IMR-90 (cell line): ENCODE results near the gene DUSP6. TPM values are rescaled to one million over a fixed set of nuclear protein-coding genes. Genes with fewer than 3 reads are reported as not detected.
"Not testable (repeated sequence)": the region's sequence is repeated elsewhere in the genome, so short reads cannot be mapped to it uniquely, and the experiment has no call there.

Experiments used
- ATAC-seq: fragments of 200-7000 bp; cut with Tn5 transposase; 2 replicates; pipeline ENCODE4 v1.9.1; 2020; ENCODE audit warnings: low read depth, mild to moderate bottlenecking, moderate library complexity
- BruUV-seq: library from RNA; stranded (reverse); fragments of 400-500 nt; replicated peaks from 2 replicates; lab custom pipeline; 2021; lab: Mats Ljungman, UMichigan
- CTCF ChIA-PET: fragments of 300-600 bp; formaldehyde crosslinking; extraction: SDS; loops from one replicate; lab custom pipeline; 2021; ENCODE audit warnings: antibody characterized with exemption; lab: Yijun Ruan, JAX
- POLR2A ChIA-PET: fragments of 300-600 bp; sonication (Branson Sonifier 250); formaldehyde crosslinking; loops from one replicate; lab custom pipeline; 2022; ENCODE audit warnings: antibody characterized with exemption; ENCODE audit not compliant: unreplicated experiment; lab: Charles Lee
- DNase-seq: peaks from one replicate; pipeline ENCODE4 v3.0.0; 2013
- H2AFZ ChIP-seq: replicated peaks from 2 replicates; pipeline ENCODE3; 2013; ENCODE audit warnings: low read length, mild to moderate bottlenecking; ENCODE audit not compliant: poor library complexity
- H2AK5ac ChIP-seq: 2 replicates; pipeline ENCODE4 v1.6.1; 2013; ENCODE audit warnings: low read depth, low read length, inconsistent platforms
- H2AK9ac ChIP-seq: replicated peaks from 2 replicates; pipeline ENCODE3; 2013; ENCODE audit warnings: mild to moderate bottlenecking, low read depth, low read length, moderate library complexity; ENCODE audit not compliant: poor library complexity
- H2BK120ac ChIP-seq: 2 replicates; pipeline ENCODE4 v1.6.1; 2013; ENCODE audit warnings: low read depth, low read length, inconsistent platforms
- H2BK15ac ChIP-seq: 3 replicates; pipeline ENCODE4 v1.6.1; 2013; ENCODE audit warnings: low read depth, low read length, inconsistent platforms
- H2BK20ac ChIP-seq: 2 replicates; pipeline ENCODE4 v1.6.1; 2013; ENCODE audit warnings: low read depth, mild to moderate bottlenecking, inconsistent platforms, low read length, moderate library complexity
- H2BK5ac ChIP-seq: 2 replicates; pipeline ENCODE4 v1.6.1; 2013; ENCODE audit warnings: mild to moderate bottlenecking, low read depth, low read length, inconsistent platforms; ENCODE audit not compliant: poor library complexity, severe bottlenecking
- H3K14ac ChIP-seq: replicated peaks from 2 replicates; pipeline ENCODE4 v1.6.1; 2013; ENCODE audit warnings: low read depth, low read length, inconsistent platforms
- H3K18ac ChIP-seq: 2 replicates; pipeline ENCODE4 v1.6.1; 2013; ENCODE audit warnings: low read depth, low read length, control low read depth
- H3K23ac ChIP-seq: 2 replicates; pipeline ENCODE4 v1.6.1; 2013; ENCODE audit warnings: low read depth, low read length, inconsistent platforms
- H3K27ac ChIP-seq: 2 replicates; pipeline ENCODE4 v1.5.1; 2013; ENCODE audit warnings: mild to moderate bottlenecking, control low read depth, low read length; ENCODE audit not compliant: insufficient read depth
- H3K27me3 ChIP-seq: 2 replicates; pipeline ENCODE4 v1.6.1; 2013; ENCODE audit warnings: low read length; ENCODE audit not compliant: control insufficient read depth, insufficient read depth
- H3K36me3 ChIP-seq: 2 replicates; pipeline ENCODE4 v1.6.1; 2013; ENCODE audit warnings: low read length, mixed read lengths; ENCODE audit not compliant: control insufficient read depth, insufficient read depth
- H3K4ac ChIP-seq: 2 replicates; pipeline ENCODE4 v1.6.1; 2013; ENCODE audit warnings: low read depth, low read length, inconsistent platforms
- H3K4me1 ChIP-seq: 2 replicates; pipeline ENCODE4 v1.6.1; 2013; ENCODE audit warnings: low read length, mixed read lengths; ENCODE audit not compliant: control insufficient read depth, insufficient read depth
- H3K4me2 ChIP-seq: 2 replicates; pipeline ENCODE4 v1.6.1; 2013; ENCODE audit warnings: low read depth, mild to moderate bottlenecking, control low read depth, low read length, moderate library complexity
- H3K4me3 ChIP-seq: 2 replicates; pipeline ENCODE4 v1.5.1; 2013; ENCODE audit warnings: low read depth, mild to moderate bottlenecking, control low read depth, low read length, moderate library complexity; ENCODE audit not compliant: insufficient read depth
- H3K56ac ChIP-seq: 2 replicates; pipeline ENCODE4 v1.6.1; 2013; ENCODE audit warnings: low read length, inconsistent platforms; ENCODE audit not compliant: insufficient read depth; ENCODE audit errors: extremely low read depth
- H3K79me1 ChIP-seq, 2 experiments: 2 replicates each; pipeline ENCODE4 v1.6.1; 2013; ENCODE audit warnings: low read length in 2 of 2, inconsistent platforms in 1 of 2, low read depth in 1 of 2
- H3K9ac ChIP-seq: 2 replicates; pipeline ENCODE4 v1.6.1; 2013; ENCODE audit warnings: low read depth, low read length, control low read depth
- H3K9me1 ChIP-seq: 2 replicates; pipeline ENCODE4 v1.6.1; 2013; ENCODE audit warnings: low read length, inconsistent platforms; ENCODE audit not compliant: insufficient read depth
- H3K9me3 ChIP-seq: 2 replicates; pipeline ENCODE4 v1.6.1; 2013; ENCODE audit warnings: low read length; ENCODE audit not compliant: control insufficient read depth, insufficient read depth
- H4K20me1 ChIP-seq: 2 replicates; pipeline ENCODE4 v1.6.1; 2013; ENCODE audit warnings: low read length, inconsistent platforms; ENCODE audit not compliant: insufficient read depth
- H4K5ac ChIP-seq: 2 replicates; pipeline ENCODE4 v1.6.1; 2013; ENCODE audit warnings: mild to moderate bottlenecking, low read depth, low read length, control low read depth
- H4K8ac ChIP-seq, 2 experiments: 2 replicates each; pipeline ENCODE4 v1.6.1; 2013; ENCODE audit warnings: low read depth in 2 of 2, low read length in 2 of 2, control low read depth in 1 of 2, inconsistent platforms in 1 of 2
- H4K91ac ChIP-seq: 2 replicates; pipeline ENCODE4 v1.6.1; 2013; ENCODE audit warnings: low read depth, low read length, inconsistent platforms; ENCODE audit not compliant: insufficient read depth
- WGBS, 2 experiments: methylation state at CpG; one replicate each; pipeline versions ENCODE4 v1.1.5 to v1.1.7; 2013; ENCODE audit warnings: missing lambda C conversion rate in 2 of 2; ENCODE audit not compliant: insufficient read length in 1 of 2; ENCODE audit errors: extremely low coverage in 2 of 2; 5-methylcytosine and 5-hydroxymethylcytosine counted together
- dilution Hi-C: fragments of 300-500 bp; cut with HindIII; formaldehyde crosslinking; loops from one replicate; pipeline ENCODE4 v1.14.3; 2018; ENCODE audit warnings: low sequenced_read_pairs; ENCODE audit not compliant: unreplicated experiment
- in situ Hi-C: fragments of 300-500 bp; cut with MboI; formaldehyde crosslinking; loops from 3 replicates; pipeline ENCODE4 v1.14.3; 2019; ENCODE audit warnings: low sequenced_read_pairs, inconsistent platforms, mixed read lengths
- intact Hi-C: fragments of 100-400 bp; cut with micrococcal nuclease; formaldehyde crosslinking; loops from 2 replicates; pipeline ENCODE4 v1.10.0; 2022
- polyA plus RNA-seq, 3 experiments: library from polyadenylated mRNA; depleted of rRNA; stranded (reverse); fragments of >200 nt; gene quantifications; 2 replicates each; pipeline ENCODE4 v1.2.3, GENCODE V29; 2012; ENCODE audit warnings: low replicate concordance in 1 of 3
- total RNA-seq: library from RNA; depleted of rRNA; stranded (reverse); fragments of >200 nt; gene quantifications from 2 replicates; pipeline ENCODE4 v1.2.3, GENCODE V29; 2012

The DUSP6 gene
- total and polyA plus RNA-seq, 2 of the 4 experiments (the other 2 are of a cell fraction) = 38.5 to 70.1 TPM

DNA sequence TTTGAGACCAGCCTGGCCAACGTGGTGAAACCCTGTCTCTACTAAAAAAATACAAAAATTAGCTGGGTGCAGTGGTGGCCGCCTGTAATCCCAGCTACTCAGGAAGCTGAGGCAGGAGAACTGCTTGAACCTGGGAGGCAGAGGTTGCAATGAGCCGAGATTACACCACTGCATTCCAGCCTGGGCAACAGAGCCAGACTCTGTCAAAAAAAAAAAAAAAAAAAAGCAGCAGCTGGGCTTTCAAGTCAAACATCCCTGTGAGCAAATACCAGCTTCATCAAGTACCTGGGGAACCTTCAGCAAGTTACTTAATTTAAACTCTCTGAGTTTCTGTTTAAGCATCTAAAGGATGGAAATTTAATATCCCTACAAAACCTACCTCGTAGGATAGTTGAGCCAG is 15.2 kb downstream of the DUSP6 start:
- H3K4me2 ChIP-seq, POLR2A ChIA-PET, H2BK20ac ChIP-seq, H3K27me3 ChIP-seq, H3K56ac ChIP-seq, H4K91ac ChIP-seq, H4K20me1 ChIP-seq, H2AK9ac ChIP-seq, intact Hi-C loops, H3K9me3 ChIP-seq, H3K9me1 ChIP-seq, H2AK5ac ChIP-seq, dilution Hi-C loops, H4K5ac ChIP-seq, H3K27ac ChIP-seq, H4K8ac ChIP-seq, H3K23ac ChIP-seq, H3K18ac ChIP-seq, H2BK5ac ChIP-seq, ATAC-seq, H3K4ac ChIP-seq, H3K4me3 ChIP-seq, H3K79me1 ChIP-seq, BruUV-seq, H3K9ac ChIP-seq, H2AFZ ChIP-seq, in situ Hi-C loops, H3K4me1 ChIP-seq, H2BK120ac ChIP-seq, H3K36me3 ChIP-seq, H2BK15ac ChIP-seq, H3K14ac ChIP-seq, DNase-seq: not testable (repeated sequence)
- CTCF ChIA-PET = interaction anchor here (2.1 kb wide), 1 partner anchor 124 kb away, joined by 4 read pairs; no protein-coding TSS in a partner anchor
- WGBS, 2 experiments = no CpG with 5 or more reads among the region's 4 CpGs
